ENCODE data around the gene PEDS1.

Gene PEDS1

DNA sequence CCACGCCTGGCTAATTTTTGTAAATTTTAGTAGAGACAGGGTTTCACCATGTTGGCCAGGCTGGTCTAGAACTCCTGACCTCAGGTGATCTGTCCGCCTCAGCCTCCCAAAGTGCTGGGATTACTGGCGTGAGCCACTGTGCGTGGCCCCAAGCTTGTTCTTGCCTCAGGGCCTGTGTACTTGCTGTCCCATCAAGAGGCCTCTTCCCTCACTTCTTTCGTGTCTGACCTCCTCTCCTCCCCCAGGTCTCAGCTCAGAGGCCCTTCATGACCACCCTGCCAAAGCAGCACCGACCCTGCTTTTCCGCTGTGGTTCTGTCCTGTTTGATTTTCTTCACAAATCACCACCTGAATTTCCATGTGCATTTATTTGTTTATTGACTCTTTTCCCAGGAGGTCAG, 30.1 kb downstream of the PEDS1 start:
- H3K4me3 ChIP-seq (ENCODE audit: low read depth, low read length): no peak overlapping the region
- TF ChIP-seq, protein P1, sequence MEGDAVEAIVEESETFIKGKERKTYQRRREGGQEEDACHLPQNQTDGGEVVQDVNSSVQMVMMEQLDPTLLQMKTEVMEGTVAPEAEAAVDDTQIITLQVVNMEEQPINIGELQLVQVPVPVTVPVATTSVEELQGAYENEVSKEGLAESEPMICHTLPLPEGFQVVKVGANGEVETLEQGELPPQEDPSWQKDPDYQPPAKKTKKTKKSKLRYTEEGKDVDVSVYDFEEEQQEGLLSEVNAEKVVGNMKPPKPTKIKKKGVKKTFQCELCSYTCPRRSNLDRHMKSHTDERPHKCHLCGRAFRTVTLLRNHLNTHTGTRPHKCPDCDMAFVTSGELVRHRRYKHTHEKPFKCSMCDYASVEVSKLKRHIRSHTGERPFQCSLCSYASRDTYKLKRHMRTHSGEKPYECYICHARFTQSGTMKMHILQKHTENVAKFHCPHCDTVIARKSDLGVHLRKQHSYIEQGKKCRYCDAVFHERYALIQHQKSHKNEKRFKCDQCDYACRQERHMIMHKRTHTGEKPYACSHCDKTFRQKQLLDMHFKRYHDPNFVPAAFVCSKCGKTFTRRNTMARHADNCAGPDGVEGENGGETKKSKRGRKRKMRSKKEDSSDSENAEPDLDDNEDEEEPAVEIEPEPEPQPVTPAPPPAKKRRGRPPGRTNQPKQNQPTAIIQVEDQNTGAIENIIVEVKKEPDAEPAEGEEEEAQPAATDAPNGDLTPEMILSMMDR (IDR thresholded peaks at IDR 0.05; ENCODE audit: low read depth, low read length, missing control alignments): no peak
- DNase-seq (ENCODE audit: low read depth): no peak

DNA sequence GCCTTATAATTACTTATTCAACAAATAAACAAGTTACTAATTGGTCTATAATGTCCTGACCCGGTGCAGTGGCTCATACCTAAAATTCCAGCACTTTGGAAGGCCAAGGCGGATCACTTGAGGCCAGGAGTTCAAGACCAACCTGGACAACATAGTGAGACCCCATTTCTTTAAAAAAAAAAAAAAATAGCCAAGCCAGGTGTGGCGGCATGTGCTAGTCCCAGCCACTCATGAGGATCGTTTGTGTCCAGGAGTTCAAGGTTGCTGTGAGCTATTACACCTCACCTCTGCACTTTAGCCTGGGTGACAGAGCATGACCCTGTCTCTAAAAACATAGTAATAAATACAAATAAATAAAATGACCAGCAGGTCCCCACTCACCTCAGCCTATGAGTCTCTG, 30.8 kb downstream of the PEDS1 start:
- TF ChIP-seq, protein P1 (IDR thresholded peaks at IDR 0.05; ENCODE audit: low read depth, low read length, missing control alignments): no peak
- no peak for DNase-seq (ENCODE audit: low read depth)
- H3K4me3 ChIP-seq (ENCODE audit: low read depth, low read length): no peak overlapping the region

DNA sequence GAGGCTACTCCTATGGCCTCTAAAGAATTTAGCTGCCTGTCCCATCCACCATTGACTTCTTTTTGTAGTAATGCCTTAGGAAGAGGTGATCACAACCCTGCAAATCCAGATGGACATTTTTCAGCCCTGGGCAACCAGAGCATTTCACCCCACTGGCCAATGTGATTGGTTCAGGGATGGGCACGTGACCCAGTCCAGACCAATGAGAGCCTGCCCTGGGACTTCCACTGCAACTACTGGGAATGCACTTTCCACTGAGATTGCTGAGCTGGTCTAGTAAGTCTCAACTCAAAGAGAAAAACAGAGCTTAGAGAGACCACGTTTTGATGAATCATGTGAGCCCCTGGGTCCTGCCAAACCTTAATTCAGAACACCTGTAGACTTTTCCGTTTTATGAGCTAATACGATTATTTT, 31.7 kb downstream of the PEDS1 start:
- no peak overlapping the region for H3K4me3 ChIP-seq (ENCODE audit: low read depth, low read length)
- TF ChIP-seq, protein P1 (IDR thresholded peaks at IDR 0.05; ENCODE audit: low read depth, low read length, missing control alignments): no peak
- DNase-seq (ENCODE audit: low read depth): no peak

DNA sequence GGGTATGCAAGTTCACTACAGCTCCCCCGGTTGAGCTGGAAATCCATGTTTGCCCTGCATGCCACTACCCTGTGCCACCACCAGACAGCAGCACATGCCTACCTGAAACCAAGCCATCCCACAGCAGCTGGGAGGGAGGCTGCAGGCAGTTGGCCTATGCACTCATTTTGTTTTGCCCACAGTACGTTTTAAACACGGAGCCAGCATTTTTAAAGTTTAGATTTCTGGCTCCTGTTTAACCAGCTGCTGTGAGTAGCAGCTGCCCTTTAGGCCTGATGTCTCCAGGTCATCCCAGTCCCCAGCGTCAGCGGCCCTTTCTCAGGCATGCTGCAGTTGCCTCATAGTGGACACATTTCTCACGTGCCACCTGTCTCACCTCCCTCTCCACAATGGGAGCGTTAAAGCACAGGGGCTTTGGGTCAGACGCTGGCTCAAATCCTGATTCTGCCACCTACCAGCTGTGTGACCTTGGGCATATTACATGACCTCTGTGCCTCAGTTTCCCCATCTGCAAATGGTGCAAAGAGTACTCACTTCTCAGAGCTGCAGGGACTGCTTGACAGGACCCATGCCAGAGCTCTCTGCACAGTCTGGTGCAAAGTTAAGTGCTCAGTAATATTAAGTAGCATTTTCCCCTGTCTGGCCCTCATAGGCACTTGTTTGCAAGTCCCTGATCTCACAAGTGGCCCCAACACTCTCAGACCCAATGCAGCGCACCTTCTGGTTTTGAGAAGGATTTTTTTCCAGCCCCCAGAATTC, 32.4 kb downstream of the PEDS1 start:
- H3K4me3 ChIP-seq (ENCODE audit: low read depth, low read length): no peak overlapping the region
- no peak for DNase-seq (ENCODE audit: low read depth)
- TF ChIP-seq, protein P1 (IDR thresholded peaks at IDR 0.05; ENCODE audit: low read depth, low read length, missing control alignments): peak; percentile 86

DNA sequence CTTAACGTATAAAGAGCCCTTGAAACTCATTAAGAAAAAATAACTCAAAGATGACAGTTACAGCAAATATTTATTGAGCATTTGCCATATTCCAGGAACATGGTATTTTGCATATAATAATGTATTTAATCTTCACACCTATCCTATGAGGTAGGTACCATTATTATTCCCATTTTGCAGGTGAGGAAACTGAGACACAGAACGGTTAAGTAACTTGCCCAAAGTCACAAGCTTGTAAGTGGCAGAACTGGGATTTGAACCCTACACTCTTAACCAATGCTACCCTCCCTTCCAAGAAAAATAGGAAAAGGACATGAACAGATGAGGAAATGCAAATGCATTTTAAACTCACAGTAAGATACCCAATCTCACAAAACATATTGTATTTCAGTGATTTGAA, 35.3 kb downstream of the PEDS1 start:
- no peak for DNase-seq (ENCODE audit: low read depth)

DNA sequence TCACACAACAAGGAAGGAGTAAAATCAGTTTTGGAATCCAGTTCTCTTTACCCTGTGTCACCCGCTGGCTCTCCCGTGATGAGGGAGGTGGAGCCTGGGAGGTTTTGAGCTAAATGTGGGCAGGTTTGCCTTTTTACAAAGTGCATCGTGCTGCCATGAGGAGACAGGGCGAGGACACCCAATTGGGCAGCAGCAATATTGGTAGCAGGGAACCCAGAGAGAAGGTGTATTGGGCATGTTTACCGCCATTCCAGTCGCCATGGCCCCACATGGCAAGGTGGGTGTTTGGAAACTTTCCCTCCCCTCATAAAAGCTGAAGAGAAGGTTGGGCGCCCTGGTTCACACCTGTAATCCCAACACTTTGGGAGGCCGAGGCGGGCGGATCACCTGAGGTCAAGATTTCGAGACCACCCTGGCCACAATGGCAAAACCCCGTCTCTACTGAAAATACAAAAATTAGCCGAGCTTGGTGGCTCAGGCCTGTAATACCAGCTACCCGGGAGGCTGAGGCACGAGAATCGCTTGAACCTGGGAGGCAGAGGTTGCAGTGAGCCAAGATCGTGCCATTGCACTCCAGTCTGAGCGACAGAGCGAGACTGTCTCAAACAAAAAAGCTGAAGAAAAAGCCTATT, 37.0 kb downstream of the PEDS1 start:
- TF ChIP-seq, protein P1 (IDR thresholded peaks at IDR 0.05; ENCODE audit: low read depth, low read length, missing control alignments): no peak
- DNase-seq (ENCODE audit: low read depth): no peak
- peak overlapping the region; percentile 62; the same call in 1 of the 2 replicates for H3K4me3 ChIP-seq (ENCODE audit: low read depth, low read length)

More for the DNA sequence above, 35.3 kb downstream of the PEDS1 start:
- TF ChIP-seq, protein P1 (IDR thresholded peaks at IDR 0.05; ENCODE audit: low read depth, low read length, missing control alignments): no peak
- no peak overlapping the region for H3K4me3 ChIP-seq (ENCODE audit: low read depth, low read length)

All from GM12864 (cell line).